ENCODE data around the gene SLC38A3. TPM values are rescaled to one million over a fixed set of nuclear protein-coding genes. Genes with fewer than 3 reads are reported as not detected.

SLC38A3 gene
- total RNA-seq, 2 donors from 2014 or later, result 0.28 TPM; not detected in 1

DNA sequence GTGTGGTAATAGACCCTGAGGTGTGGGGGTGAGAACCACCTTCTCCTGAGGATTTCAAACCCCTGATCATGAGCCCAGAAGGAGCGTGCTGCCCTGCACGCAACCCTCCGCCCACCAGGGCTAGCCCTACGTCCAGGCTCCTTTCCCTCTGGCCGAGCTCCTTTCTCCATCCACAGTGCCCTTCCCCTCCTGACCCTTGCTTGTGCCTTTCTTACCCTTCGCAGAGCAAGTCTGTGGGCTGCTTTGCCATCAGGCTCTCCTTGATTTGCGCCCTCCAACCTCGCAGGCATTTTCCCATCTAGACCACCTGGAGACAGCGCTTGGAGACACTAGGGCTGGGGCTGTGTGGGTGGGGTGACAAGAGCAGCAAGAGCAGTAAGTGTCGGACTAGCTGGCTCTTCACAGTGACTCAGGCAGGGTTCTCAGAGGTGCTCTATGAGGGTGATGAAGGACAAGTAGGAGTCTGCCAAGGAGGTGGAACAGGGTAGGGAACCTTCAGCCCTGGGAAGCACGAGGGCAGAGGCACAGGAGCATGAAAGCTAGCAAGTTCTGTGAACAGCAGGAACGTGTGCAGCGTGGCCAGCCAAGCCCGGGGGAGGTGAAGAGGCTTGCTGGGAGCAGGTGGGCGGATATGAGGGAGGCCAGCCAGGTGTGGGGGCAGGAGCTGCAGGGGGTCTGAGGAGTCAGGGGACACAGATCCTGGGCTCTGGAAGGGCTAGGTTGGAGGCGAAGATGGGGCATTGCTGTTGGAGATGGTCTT is 2.5 kb upstream of the SLC38A3 start:
- no peak for TF ChIP-seq CTCF (IDR thresholded peaks at IDR 0.05)
- H3K27ac ChIP-seq, result no peak overlapping the region
- no peaks in the 10 kb centered on the region for H3K27me3 ChIP-seq (replicated peaks; ENCODE audit: insufficient read depth)
- H3K4me3 ChIP-seq, result no peak overlapping the region
- peaks cover 4 to 14% of the 10 kb centered on the region in 2 donors for H3K4me1 ChIP-seq (ENCODE audit: control insufficient read depth in 1 of 2, low read depth in 2 of 2)
- no peaks in the 10 kb centered on the region for H3K9me3 ChIP-seq
- ATAC-seq (ENCODE audit: insufficient number of reproducible peaks, low FRiP score, low read depth) (no peak), DNase-seq (ENCODE audit: low spot score) (no peak)
- no peaks in the 10 kb centered on the region for H3K36me3 ChIP-seq

DNA sequence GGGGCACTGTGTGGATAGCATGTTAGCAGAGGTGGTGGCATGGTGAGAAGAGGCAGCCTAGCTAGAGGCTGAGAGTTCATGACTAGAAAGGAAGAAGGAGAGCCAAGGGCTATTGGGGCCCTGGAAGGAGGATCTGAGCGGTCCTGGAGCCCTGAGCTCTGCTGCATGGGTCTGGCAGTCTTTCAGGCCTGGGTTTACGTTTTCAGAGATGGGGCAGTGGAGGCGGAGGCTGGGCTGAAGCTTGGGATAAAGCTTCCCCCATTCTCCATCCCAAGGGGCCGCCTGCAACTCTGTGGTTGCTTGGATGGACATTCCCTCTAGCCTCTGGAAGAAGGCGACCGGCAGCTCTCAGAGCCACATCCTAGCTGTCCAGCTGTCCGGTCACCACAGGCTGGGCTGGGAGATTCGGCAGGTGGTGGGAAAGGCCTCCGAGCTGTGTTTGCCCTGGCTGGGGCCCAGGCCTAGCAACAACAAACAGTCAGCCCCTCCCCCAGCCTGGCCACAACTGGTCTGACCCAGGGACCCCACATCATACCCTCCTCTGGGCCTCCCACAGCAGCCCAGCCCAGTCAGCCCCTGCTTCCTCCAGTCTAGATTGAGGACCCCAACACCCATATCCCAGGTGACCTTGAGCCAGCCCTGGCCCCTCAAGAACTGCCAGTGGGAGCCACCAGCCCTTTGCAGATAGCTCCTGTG is 1.8 kb upstream of the SLC38A3 start:
- Histone ChIP-seq H3K9me3 (no peaks in the 10 kb centered on the region), H3K4me3 (no peak overlapping the region), H3K4me1 (ENCODE audit: control insufficient read depth in 1 of 2, low read depth in 2 of 2) (peaks cover 4 to 14% of the 10 kb centered on the region in 2 donors), H3K36me3 (no peaks in the 10 kb centered on the region), H3K27me3 (replicated peaks; ENCODE audit: insufficient read depth) (no peaks in the 10 kb centered on the region), H3K27ac (no peak overlapping the region)
- TF ChIP-seq CTCF (IDR thresholded peaks at IDR 0.05), result no peak
- ATAC-seq (ENCODE audit: insufficient number of reproducible peaks, low FRiP score, low read depth) (no peak), DNase-seq (ENCODE audit: low spot score) (no peak)

GRCh38 chr3:50203809-50204803 is 965 bp upstream of the SLC38A3 start:
- Histone ChIP-seq H3K4me3 (no peak overlapping the region), H3K4me1 (ENCODE audit: control insufficient read depth in 1 of 2, low read depth in 2 of 2) (peaks cover 4 to 14% of the 10 kb centered on the region in 2 donors), H3K27ac (no peak overlapping the region), H3K36me3 (no peaks in the 10 kb centered on the region), H3K9me3 (no peaks in the 10 kb centered on the region), H3K27me3 (replicated peaks; ENCODE audit: insufficient read depth) (no peaks in the 10 kb centered on the region)
- TF ChIP-seq CTCF (IDR thresholded peaks at IDR 0.05), result no peak
- DNase-seq (ENCODE audit: low spot score), result no peak
- ATAC-seq (ENCODE audit: insufficient number of reproducible peaks, low FRiP score, low read depth), result no peak

DNA sequence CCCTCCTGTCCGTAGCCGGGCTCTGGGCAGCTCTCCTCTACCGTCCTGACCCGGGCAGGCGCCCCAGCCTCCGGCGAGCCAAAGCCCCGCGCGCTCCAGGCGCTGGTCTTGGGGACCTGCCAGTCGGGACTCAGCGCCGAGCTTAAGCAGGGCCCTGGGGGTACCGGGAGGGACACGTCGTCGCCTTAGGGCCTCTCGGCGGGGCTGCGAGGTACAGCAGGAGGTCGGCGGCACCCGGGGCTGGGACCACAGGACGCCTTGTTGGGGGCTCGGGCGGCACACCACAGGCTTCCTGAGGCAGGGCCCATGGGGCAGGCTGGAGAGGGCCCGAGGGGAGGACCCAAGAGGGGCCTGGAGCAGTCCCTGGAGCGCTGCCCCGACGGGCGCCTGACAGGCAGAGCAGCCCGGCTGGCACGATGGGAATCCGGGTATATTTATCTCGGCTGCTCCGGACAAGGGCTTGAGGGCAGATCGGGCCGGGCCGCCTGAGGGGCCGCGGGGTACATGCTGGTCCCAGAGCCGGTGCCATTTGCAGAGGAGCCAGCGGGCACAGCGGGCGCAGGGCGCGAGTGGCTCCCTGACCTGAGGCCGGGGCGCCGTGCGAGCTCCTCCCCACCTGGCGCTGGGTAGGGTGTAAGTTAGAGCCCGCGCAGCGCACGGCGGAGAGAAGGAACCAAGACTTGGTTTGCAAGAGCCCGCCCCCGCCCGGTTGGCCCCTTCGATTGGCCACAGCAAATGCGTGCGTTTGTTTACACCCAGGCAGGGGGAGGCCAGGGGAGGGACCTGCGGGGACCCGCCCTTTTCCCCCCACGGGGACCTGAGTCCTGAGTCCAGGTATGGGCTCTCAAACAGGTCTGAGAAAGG is 574 bp downstream of the SLC38A3 start:
- Histone ChIP-seq H3K4me3 (peak overlapping the region; percentile 73), H3K9me3 (no peaks in the 10 kb centered on the region), H3K27ac (no peak overlapping the region), H3K4me1 (ENCODE audit: control insufficient read depth in 1 of 2, low read depth in 2 of 2) (peaks cover 4 to 14% of the 10 kb centered on the region in 2 donors), H3K36me3 (no peaks in the 10 kb centered on the region), H3K27me3 (replicated peaks; ENCODE audit: insufficient read depth) (no peaks in the 10 kb centered on the region)
- no peak for TF ChIP-seq CTCF (IDR thresholded peaks at IDR 0.05)
- DNase-seq (ENCODE audit: low spot score) (no peak), ATAC-seq (ENCODE audit: insufficient number of reproducible peaks, low FRiP score, low read depth) (peak; percentile 29)

All from thoracic aorta (tissue), 2 donors.